ENCODE results near the gene PRLR.

PRLR gene

DNA sequence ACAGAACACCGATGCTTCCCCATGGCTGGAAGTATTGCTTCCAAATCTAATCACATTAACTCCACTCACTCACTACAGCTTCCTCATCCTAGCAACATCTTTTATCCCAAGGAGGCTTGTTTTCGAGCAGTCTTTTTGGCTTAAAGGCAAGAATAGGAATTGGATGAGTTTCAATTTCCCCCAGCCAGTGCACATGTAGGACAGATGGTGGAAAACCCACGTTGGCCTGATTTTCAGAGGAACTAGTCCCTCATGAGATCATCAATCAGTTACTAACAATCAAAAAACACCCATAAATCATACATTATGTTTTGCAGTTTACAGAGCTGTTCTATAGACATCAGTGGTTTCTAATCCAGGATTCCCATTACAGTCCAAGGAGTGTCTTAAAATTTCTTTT lies 134.1 kb downstream of the PRLR start:
- ATAC-seq, result no peak
- TF ChIP-seq ZNF565 (CRISPR knock-in tag; conservative IDR thresholded peaks at IDR 0.05; ENCODE audit: low read depth), result no peak
- TF ChIP-seq, protein P1, sequence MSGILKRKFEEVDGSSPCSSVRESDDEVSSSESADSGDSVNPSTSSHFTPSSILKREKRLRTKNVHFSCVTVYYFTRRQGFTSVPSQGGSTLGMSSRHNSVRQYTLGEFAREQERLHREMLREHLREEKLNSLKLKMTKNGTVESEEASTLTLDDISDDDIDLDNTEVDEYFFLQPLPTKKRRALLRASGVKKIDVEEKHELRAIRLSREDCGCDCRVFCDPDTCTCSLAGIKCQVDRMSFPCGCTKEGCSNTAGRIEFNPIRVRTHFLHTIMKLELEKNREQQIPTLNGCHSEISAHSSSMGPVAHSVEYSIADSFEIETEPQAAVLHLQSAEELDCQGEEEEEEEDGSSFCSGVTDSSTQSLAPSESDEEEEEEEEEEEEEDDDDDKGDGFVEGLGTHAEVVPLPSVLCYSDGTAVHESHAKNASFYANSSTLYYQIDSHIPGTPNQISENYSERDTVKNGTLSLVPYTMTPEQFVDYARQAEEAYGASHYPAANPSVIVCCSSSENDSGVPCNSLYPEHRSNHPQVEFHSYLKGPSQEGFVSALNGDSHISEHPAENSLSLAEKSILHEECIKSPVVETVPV (CRISPR knock-in tag; IDR thresholded peaks at IDR 0.05), result no peak

GRCh38 chr5:35095366-35095765 lies 134.9 kb downstream of the PRLR start:
- TF ChIP-seq PPARA (CRISPR knock-in tag; IDR thresholded peaks at IDR 0.05; ENCODE audit: borderline replicate concordance) (no peak), BACH2 (CRISPR knock-in tag; IDR thresholded peaks at IDR 0.05; ENCODE audit: borderline replicate concordance) (no peak), CSDC2 (CRISPR knock-in tag; IDR thresholded peaks at IDR 0.05) (no peak), OSR1 (CRISPR knock-in tag; IDR thresholded peaks at IDR 0.05) (no peak), TOX (CRISPR knock-in tag; IDR thresholded peaks at IDR 0.05; ENCODE audit: borderline replicate concordance) (no peak), ISL1 (CRISPR knock-in tag; IDR thresholded peaks at IDR 0.05) (no peak), ZNF565 (CRISPR knock-in tag; conservative IDR thresholded peaks at IDR 0.05; ENCODE audit: low read depth) (no peak), ZNF70 (CRISPR knock-in tag; IDR thresholded peaks at IDR 0.05) (no peak), ZFP3 (CRISPR knock-in tag; IDR thresholded peaks at IDR 0.05) (no peak)
- TF ChIP-seq, protein P2, sequence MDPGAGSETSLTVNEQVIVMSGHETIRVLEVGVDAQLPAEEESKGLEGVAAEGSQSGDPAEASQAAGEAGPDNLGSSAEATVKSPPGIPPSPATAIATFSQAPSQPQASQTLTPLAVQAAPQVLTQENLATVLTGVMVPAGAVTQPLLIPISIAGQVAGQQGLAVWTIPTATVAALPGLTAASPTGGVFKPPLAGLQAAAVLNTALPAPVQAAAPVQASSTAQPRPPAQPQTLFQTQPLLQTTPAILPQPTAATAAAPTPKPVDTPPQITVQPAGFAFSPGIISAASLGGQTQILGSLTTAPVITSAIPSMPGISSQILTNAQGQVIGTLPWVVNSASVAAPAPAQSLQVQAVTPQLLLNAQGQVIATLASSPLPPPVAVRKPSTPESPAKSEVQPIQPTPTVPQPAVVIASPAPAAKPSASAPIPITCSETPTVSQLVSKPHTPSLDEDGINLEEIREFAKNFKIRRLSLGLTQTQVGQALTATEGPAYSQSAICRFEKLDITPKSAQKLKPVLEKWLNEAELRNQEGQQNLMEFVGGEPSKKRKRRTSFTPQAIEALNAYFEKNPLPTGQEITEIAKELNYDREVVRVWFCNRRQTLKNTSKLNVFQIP (CRISPR knock-in tag; IDR thresholded peaks at IDR 0.05; ENCODE audit: borderline replicate concordance, low read depth), result no peak
- ATAC-seq, result no peak

- no peak for ATAC-seq
- no peak for TF ChIP-seq TSHZ2 (CRISPR knock-in tag; IDR thresholded peaks at IDR 0.05)
- no peak for TF ChIP-seq RARB (CRISPR knock-in tag; IDR thresholded peaks at IDR 0.05)
- no peak for TF ChIP-seq ZFP3 (CRISPR knock-in tag; IDR thresholded peaks at IDR 0.05)
Observed at GRCh38 chr5:35094948-35095347, 135.3 kb downstream of the PRLR start.

GRCh38 chr5:35092703-35093102 lies 137.6 kb downstream of the PRLR start:
- TF ChIP-seq GLIS3 (CRISPR knock-in tag; IDR thresholded peaks at IDR 0.05), result no peak
- no peak for ATAC-seq

DNA sequence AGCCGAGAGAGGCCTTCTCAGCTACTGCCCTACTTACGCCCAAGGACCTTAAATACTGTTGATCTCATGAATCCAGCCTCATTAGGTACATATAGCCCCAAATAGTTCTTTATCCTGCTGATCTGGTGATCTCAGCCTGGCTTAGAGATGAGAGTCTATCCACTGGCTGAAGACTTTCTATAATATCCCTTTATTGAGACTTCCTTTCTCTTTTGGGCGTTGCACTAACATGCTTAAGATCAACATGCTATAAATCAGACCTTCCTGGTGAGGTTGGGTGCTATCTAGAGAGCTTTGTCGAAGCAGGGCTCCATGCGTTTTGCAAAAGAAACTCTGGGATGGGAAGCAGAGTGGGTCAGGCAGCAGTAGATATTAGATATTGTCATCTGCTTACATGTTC lies 138.6 kb downstream of the PRLR start:
- no peak for ATAC-seq
- TF ChIP-seq ZFP3 (CRISPR knock-in tag; IDR thresholded peaks at IDR 0.05) (no peak), TOX (CRISPR knock-in tag; IDR thresholded peaks at IDR 0.05; ENCODE audit: borderline replicate concordance) (no peak), ZC3H10 (CRISPR knock-in tag; IDR thresholded peaks at IDR 0.05) (no peak), PPARA (CRISPR knock-in tag; IDR thresholded peaks at IDR 0.05; ENCODE audit: borderline replicate concordance) (no peak), ZNF70 (CRISPR knock-in tag; IDR thresholded peaks at IDR 0.05) (no peak), ARNTL (CRISPR knock-in tag; IDR thresholded peaks at IDR 0.05; ENCODE audit: borderline replicate concordance, low read depth) (no peak), CREB5 (CRISPR knock-in tag; IDR thresholded peaks at IDR 0.05; ENCODE audit: low read depth) (no peak), ZFP30 (CRISPR knock-in tag; IDR thresholded peaks at IDR 0.05) (no peak), SNAI2 (CRISPR knock-in tag; IDR thresholded peaks at IDR 0.05) (no peak), ZNF565 (CRISPR knock-in tag; conservative IDR thresholded peaks at IDR 0.05; ENCODE audit: low read depth) (no peak), ZNF8 (CRISPR knock-in tag; IDR thresholded peaks at IDR 0.05) (no peak), OSR1 (CRISPR knock-in tag; IDR thresholded peaks at IDR 0.05) (no peak), BACH2 (CRISPR knock-in tag; IDR thresholded peaks at IDR 0.05; ENCODE audit: borderline replicate concordance) (no peak), GLIS3 (CRISPR knock-in tag; IDR thresholded peaks at IDR 0.05) (no peak), TSHZ2 (CRISPR knock-in tag; IDR thresholded peaks at IDR 0.05) (no peak), TCF4 (CRISPR knock-in tag; IDR thresholded peaks at IDR 0.05; ENCODE audit: borderline replicate concordance) (no peak)
- TF ChIP-seq, protein P1 (CRISPR knock-in tag; IDR thresholded peaks at IDR 0.05), result no peak

Data from SK-N-SH treated with all-trans-retinoic acid at 6 μM for 48 hours (cell line).